GM23338 (cell line): ENCODE results near the gene PHACTR2.

ENCODE experiments used
- CTCF ChIP-seq, 2 experiments: fragments of 200-600 bp in 1 of 2; sonication (generic) in 1 of 2; conservative IDR thresholded peaks; 2 replicates each; pipeline versions ENCODE4 v1.5.1 to v1.6.1; 2016 to 2017; ENCODE audit warnings: antibody characterized with exemption in 2 of 2, low read depth in 2 of 2, mild to moderate bottlenecking in 2 of 2, moderate library complexity in 1 of 2
- EZH2 ChIP-seq: fragments of 200-600 bp; sonication (generic); IDR thresholded peaks from one replicate; pipeline ENCODE4 v1.8.0; 2017; ENCODE audit warnings: antibody characterized with exemption, mild to moderate bottlenecking, low read depth; ENCODE audit not compliant: unreplicated experiment
- POLR2AphosphoS5 ChIP-seq: IDR thresholded peaks from 2 replicates; pipeline ENCODE4 v1.6.1; 2016; ENCODE audit warnings: antibody characterized with exemption, low read depth

- TF ChIP-seq CTCF (conservative IDR thresholded peaks at IDR 0.05; ENCODE audit: low read depth in 2 of 2) (no peak), EZH2 (no peak), POLR2AphosphoS5 (no peak)
Measured at GRCh38 chr6:143773506-143774150, 95.9 kb downstream of the PHACTR2 start.
